ENCODE results near the gene EMC8. TPM values are rescaled to one million over a fixed set of nuclear protein-coding genes. Genes with fewer than 3 reads are reported as not detected.

The EMC8 gene
- total and polyA plus RNA-seq, 2 of the 8 experiments (the other 6 are each of a cell fraction or from before 2014, with no cell fraction given), result 52.2 to 69.7 TPM

DNA sequence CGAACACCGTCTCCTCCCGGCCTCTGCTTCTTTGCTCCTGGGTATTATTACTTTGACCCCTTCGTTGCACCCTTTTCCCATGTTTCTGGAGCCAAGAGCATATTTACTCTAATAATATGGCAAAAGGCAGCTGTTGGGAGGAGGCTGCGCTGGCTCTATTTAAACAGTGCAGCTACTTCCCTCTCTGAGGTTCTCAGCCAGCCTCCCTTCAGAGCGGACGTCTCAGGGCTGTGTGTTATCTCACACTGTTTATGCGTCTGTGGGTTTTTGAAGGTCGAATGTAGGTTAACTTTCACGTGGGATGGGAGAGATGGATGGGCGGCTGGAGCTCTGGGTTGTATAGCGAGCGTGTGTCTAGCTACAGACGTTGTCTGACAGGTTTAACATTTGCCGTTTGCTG lies 45.4 kb upstream of the EMC8 start:
- Histone ChIP-seq H2BK5ac (ENCODE audit: low read depth, low read length) (no peak overlapping the region), H4K5ac (ENCODE audit: insufficient read length, low read depth, low read length) (no peak overlapping the region), H2BK20ac (ENCODE audit: low read length) (no peak overlapping the region), H3K27ac (ENCODE audit: low read depth, low read length) (no peak overlapping the region), H3K56ac (replicated peaks; ENCODE audit: insufficient read length, low read depth, low read length) (no peak overlapping the region), H3K9ac (replicated peaks in 1 of 4; ENCODE audit: extremely low read depth in 1 of 4, low read depth in 3 of 4, low read length in 3 of 4) (no peak overlapping the region), H4K91ac (replicated peaks; ENCODE audit: insufficient read length, low read length) (peak overlapping the region; percentile 25), H2BK12ac (ENCODE audit: low read depth, low read length) (no peak overlapping the region), H3K9me3 (ENCODE audit: insufficient read depth in 2 of 2, low read depth in 1 of 2, low read length in 1 of 2) (no peaks in the 10 kb centered on the region), H3K23me2 (ENCODE audit: low read depth, low read length) (no peaks in the 10 kb centered on the region; the same call in 1 of the 2 replicates), H3K4me2 (ENCODE audit: insufficient read depth in 1 of 2, low read depth in 2 of 2, low read length in 2 of 2) (no peak overlapping the region), H3K27me3 (replicated peaks in 1 of 4; ENCODE audit: control insufficient read depth in 3 of 4, extremely low read depth in 1 of 4, insufficient read depth in 3 of 4, low read length in 3 of 4) (no peaks in the 10 kb centered on the region; a peak in 1 of 7 replicates), H2BK15ac (ENCODE audit: low read length) (no peak overlapping the region), H2AFZ (ENCODE audit: low read length) (no peak overlapping the region), H3K4me1 (replicated peaks in 1 of 4; ENCODE audit: control insufficient read depth in 3 of 4, insufficient read depth in 4 of 4, low read length in 3 of 4) (no peaks in the 10 kb centered on the region), H3K36me3 (ENCODE audit: control insufficient read depth in 2 of 4, insufficient read depth in 4 of 4, low read length in 3 of 4) (no peaks in the 10 kb centered on the region), H3K79me1 (ENCODE audit: low read depth, low read length) (no peaks in the 10 kb centered on the region), H4K8ac (ENCODE audit: extremely low read depth, insufficient read depth, low read length) (no peak overlapping the region; the same call in 1 of the 2 replicates), H3K4ac (replicated peaks; ENCODE audit: insufficient read length, low read depth, low read length) (no peak overlapping the region), H3K23ac (ENCODE audit: insufficient read length) (no peak overlapping the region), H2BK120ac (replicated peaks; ENCODE audit: low read depth, low read length) (no peak overlapping the region), H3K4me3 (ENCODE audit: extremely low read depth in 1 of 4, insufficient read depth in 2 of 4, low read depth in 3 of 4, low read length in 4 of 4) (no peak overlapping the region), H3K79me2 (ENCODE audit: control insufficient read depth in 1 of 2, insufficient read depth in 2 of 2, low read length in 2 of 2) (no peaks in the 10 kb centered on the region), H3K18ac (ENCODE audit: extremely low read depth, low read length) (no peak overlapping the region), H2AK5ac (ENCODE audit: low read depth, low read length) (no peak overlapping the region), H3K14ac (ENCODE audit: insufficient read length) (no peak overlapping the region), H4K20me1 (replicated peaks in 1 of 2; ENCODE audit: control insufficient read depth in 1 of 2, insufficient read depth in 2 of 2, low read length in 2 of 2) (no peaks in the 10 kb centered on the region)
- FAIRE-seq, result no peak
- 89% methylated on average over 15 of the region's 15 CpGs; no CpG with 5 or more reads in 1 of the 2 experiments for whole genome bisulfite sequencing, 2 experiments (ENCODE audit: extremely low coverage in 1 of 2, insufficient coverage in 1 of 2, insufficient read length in 1 of 2, insufficient replicate concordance in 2 of 2, low coverage in 1 of 2, low lambda C conversion rate in 2 of 2, missing lambda C conversion rate in 1 of 2)
- POLR2A ChIA-PET (ENCODE audit: partially characterized antibody), result no interaction called here
- CTCF ChIA-PET (ENCODE audit: partially characterized antibody), result interaction anchor here (1.0 to 1.4 kb wide), 3 partner anchors 24 to 142 kb away, joined by 3 to 4 read pairs (median 4); no protein-coding TSS in a partner anchor
- DNase-seq (ENCODE audit: low read depth in 1 of 2, low spot score in 2 of 2), result no peak
- TF ChIP-seq, protein P1, sequence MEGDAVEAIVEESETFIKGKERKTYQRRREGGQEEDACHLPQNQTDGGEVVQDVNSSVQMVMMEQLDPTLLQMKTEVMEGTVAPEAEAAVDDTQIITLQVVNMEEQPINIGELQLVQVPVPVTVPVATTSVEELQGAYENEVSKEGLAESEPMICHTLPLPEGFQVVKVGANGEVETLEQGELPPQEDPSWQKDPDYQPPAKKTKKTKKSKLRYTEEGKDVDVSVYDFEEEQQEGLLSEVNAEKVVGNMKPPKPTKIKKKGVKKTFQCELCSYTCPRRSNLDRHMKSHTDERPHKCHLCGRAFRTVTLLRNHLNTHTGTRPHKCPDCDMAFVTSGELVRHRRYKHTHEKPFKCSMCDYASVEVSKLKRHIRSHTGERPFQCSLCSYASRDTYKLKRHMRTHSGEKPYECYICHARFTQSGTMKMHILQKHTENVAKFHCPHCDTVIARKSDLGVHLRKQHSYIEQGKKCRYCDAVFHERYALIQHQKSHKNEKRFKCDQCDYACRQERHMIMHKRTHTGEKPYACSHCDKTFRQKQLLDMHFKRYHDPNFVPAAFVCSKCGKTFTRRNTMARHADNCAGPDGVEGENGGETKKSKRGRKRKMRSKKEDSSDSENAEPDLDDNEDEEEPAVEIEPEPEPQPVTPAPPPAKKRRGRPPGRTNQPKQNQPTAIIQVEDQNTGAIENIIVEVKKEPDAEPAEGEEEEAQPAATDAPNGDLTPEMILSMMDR (IDR thresholded peaks at IDR 0.05; ENCODE audit: control extremely low read depth in 1 of 3, insufficient read depth in 1 of 3, low read depth in 1 of 3, low read length in 3 of 3), result no peak
- TF ChIP-seq SP4 (IDR thresholded peaks at IDR 0.05; ENCODE audit: low read length) (no peak), GTF2F1 (IDR thresholded peaks at IDR 0.05; ENCODE audit: borderline replicate concordance, low read depth, low read length) (no peak), PHF8 (conservative IDR thresholded peaks at IDR 0.05; ENCODE audit: low read depth, low read length) (no peak), RXRA (IDR thresholded peaks at IDR 0.05; ENCODE audit: insufficient read depth, low read depth, low read length) (no peak), TEAD4 (IDR thresholded peaks at IDR 0.05; ENCODE audit: low read depth, low read length) (no peak), TAF1 (IDR thresholded peaks at IDR 0.05; ENCODE audit: low read depth, low read length) (no peak), CEBPB (IDR thresholded peaks at IDR 0.05; ENCODE audit: low read depth, low read length) (no peak)
- TF ChIP-seq, protein P2, sequence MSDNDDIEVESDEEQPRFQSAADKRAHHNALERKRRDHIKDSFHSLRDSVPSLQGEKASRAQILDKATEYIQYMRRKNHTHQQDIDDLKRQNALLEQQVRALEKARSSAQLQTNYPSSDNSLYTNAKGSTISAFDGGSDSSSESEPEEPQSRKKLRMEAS (IDR thresholded peaks at IDR 0.05), result no peak

All from H1 (cell line).